ENCODE results near the gene EMP3.

DNA sequence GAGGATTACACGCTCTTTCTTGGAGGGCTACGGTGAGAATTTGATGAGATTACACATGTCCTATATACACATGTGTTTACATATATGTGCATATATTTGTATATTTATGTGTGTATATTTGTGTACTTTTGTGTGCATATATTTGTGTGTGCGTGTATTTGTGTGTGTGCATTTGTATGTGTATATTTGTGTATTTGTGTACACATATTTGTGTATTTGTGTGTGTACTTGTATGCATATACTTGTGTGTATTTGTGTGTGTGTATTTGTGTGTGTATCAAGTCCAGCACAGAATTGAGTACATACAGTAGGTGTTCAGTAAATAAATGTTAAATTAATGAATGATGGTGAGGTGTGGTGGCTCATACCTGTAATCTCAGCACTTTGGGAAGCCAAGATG lies 36.6 kb downstream of the EMP3 start:
- TF ChIP-seq, protein P1, sequence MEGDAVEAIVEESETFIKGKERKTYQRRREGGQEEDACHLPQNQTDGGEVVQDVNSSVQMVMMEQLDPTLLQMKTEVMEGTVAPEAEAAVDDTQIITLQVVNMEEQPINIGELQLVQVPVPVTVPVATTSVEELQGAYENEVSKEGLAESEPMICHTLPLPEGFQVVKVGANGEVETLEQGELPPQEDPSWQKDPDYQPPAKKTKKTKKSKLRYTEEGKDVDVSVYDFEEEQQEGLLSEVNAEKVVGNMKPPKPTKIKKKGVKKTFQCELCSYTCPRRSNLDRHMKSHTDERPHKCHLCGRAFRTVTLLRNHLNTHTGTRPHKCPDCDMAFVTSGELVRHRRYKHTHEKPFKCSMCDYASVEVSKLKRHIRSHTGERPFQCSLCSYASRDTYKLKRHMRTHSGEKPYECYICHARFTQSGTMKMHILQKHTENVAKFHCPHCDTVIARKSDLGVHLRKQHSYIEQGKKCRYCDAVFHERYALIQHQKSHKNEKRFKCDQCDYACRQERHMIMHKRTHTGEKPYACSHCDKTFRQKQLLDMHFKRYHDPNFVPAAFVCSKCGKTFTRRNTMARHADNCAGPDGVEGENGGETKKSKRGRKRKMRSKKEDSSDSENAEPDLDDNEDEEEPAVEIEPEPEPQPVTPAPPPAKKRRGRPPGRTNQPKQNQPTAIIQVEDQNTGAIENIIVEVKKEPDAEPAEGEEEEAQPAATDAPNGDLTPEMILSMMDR (IDR thresholded peaks at IDR 0.05): no peak
- TF ChIP-seq EZH2phosphoT487 (IDR thresholded peaks at IDR 0.05): no peak
